ENCODE results near the gene SLC37A3.

GRCh38 chr7:140393756-140394306, 4.5 kb downstream of the SLC37A3 start:
- TF ChIP-seq EZH2 (IDR thresholded peaks at IDR 0.05; ENCODE audit: borderline replicate concordance, low read length) (no peak), CTCF (IDR thresholded peaks at IDR 0.05; ENCODE audit: low read length) (no peak)
